ENCODE measurements around the gene P2RX4. TPM values are rescaled to one million over a fixed set of nuclear protein-coding genes. Genes with fewer than 3 reads are reported as not detected.

The P2RX4 gene
- total and polyA plus RNA-seq, 9 donors = 17.8 to 46.7 (median 26.6) TPM

DNA sequence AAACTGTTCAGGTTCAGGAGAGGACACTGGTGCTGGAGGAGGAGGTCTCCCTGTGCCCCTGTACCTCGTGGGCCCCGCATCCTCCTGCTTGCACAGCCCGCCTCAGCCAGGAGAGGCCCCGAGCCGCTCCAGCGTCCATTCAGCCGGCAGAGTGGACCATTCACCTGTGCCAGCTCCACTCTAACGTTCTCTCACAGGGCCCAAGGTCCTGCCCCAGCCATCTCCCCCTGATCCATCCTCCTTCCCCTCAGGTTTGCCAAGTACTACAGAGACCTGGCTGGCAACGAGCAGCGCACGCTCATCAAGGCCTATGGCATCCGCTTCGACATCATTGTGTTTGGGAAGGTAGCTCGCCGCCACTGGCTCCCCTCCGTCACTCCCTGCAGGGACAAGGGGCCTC is 22.2 kb downstream of the P2RX4 start:
- Histone ChIP-seq H3K9me3 (no peaks in the 10 kb centered on the region), H3K4me3 (no peak overlapping the region), H3K36me3 (no peaks in the 10 kb centered on the region), H3K27ac (no peak overlapping the region), H3K27me3 (no peaks in the 10 kb centered on the region), H3K4me1 (ENCODE audit: insufficient read depth) (no peaks in the 10 kb centered on the region)
- DNase-seq = no peak
- intact Hi-C loops (cut with DNase I) = loop anchor here in 1 of 4 donors (5.0 kb wide), 1 partner anchor 135 kb away; no protein-coding TSS in a partner anchor
- WGBS, 3 donors = 74 to 78% (median 77%) methylated on average over 16 of the region's 16 CpGs
- TF ChIP-seq POLR2A (IDR thresholded peaks at IDR 0.05) (no peak), EP300 (IDR thresholded peaks at IDR 0.05) (no peak)
- TF ChIP-seq, protein P1, sequence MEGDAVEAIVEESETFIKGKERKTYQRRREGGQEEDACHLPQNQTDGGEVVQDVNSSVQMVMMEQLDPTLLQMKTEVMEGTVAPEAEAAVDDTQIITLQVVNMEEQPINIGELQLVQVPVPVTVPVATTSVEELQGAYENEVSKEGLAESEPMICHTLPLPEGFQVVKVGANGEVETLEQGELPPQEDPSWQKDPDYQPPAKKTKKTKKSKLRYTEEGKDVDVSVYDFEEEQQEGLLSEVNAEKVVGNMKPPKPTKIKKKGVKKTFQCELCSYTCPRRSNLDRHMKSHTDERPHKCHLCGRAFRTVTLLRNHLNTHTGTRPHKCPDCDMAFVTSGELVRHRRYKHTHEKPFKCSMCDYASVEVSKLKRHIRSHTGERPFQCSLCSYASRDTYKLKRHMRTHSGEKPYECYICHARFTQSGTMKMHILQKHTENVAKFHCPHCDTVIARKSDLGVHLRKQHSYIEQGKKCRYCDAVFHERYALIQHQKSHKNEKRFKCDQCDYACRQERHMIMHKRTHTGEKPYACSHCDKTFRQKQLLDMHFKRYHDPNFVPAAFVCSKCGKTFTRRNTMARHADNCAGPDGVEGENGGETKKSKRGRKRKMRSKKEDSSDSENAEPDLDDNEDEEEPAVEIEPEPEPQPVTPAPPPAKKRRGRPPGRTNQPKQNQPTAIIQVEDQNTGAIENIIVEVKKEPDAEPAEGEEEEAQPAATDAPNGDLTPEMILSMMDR (IDR thresholded peaks at IDR 0.05) = no peak

GRCh38 chr12:121232977-121233627 is 23.2 kb downstream of the P2RX4 start:
- intact Hi-C loops (cut with DNase I) = loop anchor here in 1 of 4 donors (5.0 kb wide), 1 partner anchor 136 kb away; no protein-coding TSS in a partner anchor
- no peaks in the 10 kb centered on the region for H3K27me3 ChIP-seq
- H3K36me3 ChIP-seq = no peaks in the 10 kb centered on the region
- H3K27ac ChIP-seq = no peak overlapping the region
- DNase-seq = no peak
- no peak overlapping the region for H3K4me3 ChIP-seq
- WGBS, 3 donors = 90 to 94% (median 92%) methylated on average over 13 to 14 of the region's 14 CpGs
- TF ChIP-seq, protein P1 (IDR thresholded peaks at IDR 0.05) = no peak
- no peak for TF ChIP-seq EP300 (IDR thresholded peaks at IDR 0.05)
- no peak for TF ChIP-seq POLR2A (IDR thresholded peaks at IDR 0.05)
- no peaks in the 10 kb centered on the region for H3K9me3 ChIP-seq
- no peaks in the 10 kb centered on the region for H3K4me1 ChIP-seq (ENCODE audit: insufficient read depth)

DNA sequence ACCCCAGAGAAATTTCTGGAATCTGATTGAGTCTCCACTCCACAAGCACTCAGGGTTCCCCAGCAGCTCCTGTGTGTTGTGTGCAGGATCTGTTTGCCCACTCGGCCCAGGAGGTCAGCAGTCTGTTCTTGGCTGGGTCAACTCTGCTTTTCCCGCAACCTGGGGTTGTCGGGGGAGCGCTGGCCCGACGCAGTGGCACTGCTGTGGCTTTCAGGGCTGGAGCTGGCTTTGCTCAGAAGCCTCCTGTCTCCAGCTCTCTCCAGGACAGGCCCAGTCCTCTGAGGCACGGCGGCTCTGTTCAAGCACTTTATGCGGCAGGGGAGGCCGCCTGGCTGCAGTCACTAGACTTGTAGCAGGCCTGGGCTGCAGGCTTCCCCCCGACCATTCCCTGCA is 23.7 kb downstream of the P2RX4 start:
- H3K27me3 ChIP-seq = no peaks in the 10 kb centered on the region
- no peak for DNase-seq
- no peaks in the 10 kb centered on the region for H3K36me3 ChIP-seq
- TF ChIP-seq, protein P1 (IDR thresholded peaks at IDR 0.05) = no peak
- TF ChIP-seq EP300 (IDR thresholded peaks at IDR 0.05) (no peak), POLR2A (IDR thresholded peaks at IDR 0.05) (no peak)
- H3K9me3 ChIP-seq = no peaks in the 10 kb centered on the region
- H3K4me1 ChIP-seq (ENCODE audit: insufficient read depth) = no peaks in the 10 kb centered on the region
- intact Hi-C loops (cut with DNase I) = loop anchor here in 1 of 4 donors (5.0 kb wide), 1 partner anchor 136 kb away; no protein-coding TSS in a partner anchor
- WGBS, 3 donors = 80 to 86% (median 85%) methylated on average over 11 of the region's 11 CpGs
- H3K27ac ChIP-seq = no peak overlapping the region
- H3K4me3 ChIP-seq = no peak overlapping the region

- TF ChIP-seq POLR2A (IDR thresholded peaks at IDR 0.05) = no peak
- TF ChIP-seq, protein P1 (IDR thresholded peaks at IDR 0.05) = no peak
- TF ChIP-seq EP300 (IDR thresholded peaks at IDR 0.05) = no peak
- intact Hi-C loops (cut with DNase I) = no loop called here
- H3K27ac ChIP-seq = no peak overlapping the region
- H3K27me3 ChIP-seq = no peaks in the 10 kb centered on the region
- H3K36me3 ChIP-seq = no peaks in the 10 kb centered on the region
- 86 to 87% (median 87%) methylated on average over 9 of the region's 9 CpGs for WGBS, 3 donors
- peaks cover 9% of the 10 kb centered on the region for H3K4me1 ChIP-seq (ENCODE audit: insufficient read depth)
- no peaks in the 10 kb centered on the region for H3K9me3 ChIP-seq
- no peak overlapping the region for H3K4me3 ChIP-seq
- no peak for DNase-seq
Measured at GRCh38 chr12:121236776-121237175, 26.8 kb downstream of the P2RX4 start.
